HEK293 (cell line): ENCODE data around the gene LHFPL2.

Experiments used
- CTCF ChIA-PET: fragments of 350-600 bp; formaldehyde crosslinking; extraction: SDS; loops from one replicate; lab custom pipeline; 2021; ENCODE audit warnings: antibody characterized with exemption; lab: Yijun Ruan, JAX
- POLR2A ChIA-PET: fragments of 300-600 bp; formaldehyde crosslinking; extraction: SDS; loops from one replicate; lab custom pipeline; 2020; ENCODE audit warnings: antibody characterized with exemption, inconsistent platforms; lab: Yijun Ruan, JAX
- H3K27ac ChIP-seq: fragments of 200-500 bp; sonication (Bioruptor generic); 2 replicates; pipeline ENCODE4 v1.5.1; 2014; ENCODE audit warnings: low read depth, low read length, control low read depth, inconsistent platforms; ENCODE audit errors: extremely low read depth
- H3K36me3 ChIP-seq, 2 experiments: fragments of 200-500 bp in 1 of 2; sonication (Bioruptor generic) in 1 of 2; 1 replicate in 1 of 2; 2 replicates in 1 of 2; pipeline ENCODE4 v1.5.1; 2014 to 2017; ENCODE audit warnings: inconsistent platforms in 2 of 2, low read length in 2 of 2; ENCODE audit not compliant: control insufficient read depth in 2 of 2, insufficient read depth in 1 of 2
- H3K4me1 ChIP-seq: fragments of 200-500 bp; sonication (Bioruptor generic); 2 replicates; pipeline ENCODE4 v1.5.1; 2014; ENCODE audit warnings: mild to moderate bottlenecking, low read length, inconsistent platforms; ENCODE audit not compliant: control insufficient read depth, insufficient read depth
- H3K4me3 ChIP-seq: 2 replicates; pipeline ENCODE4 v1.5.1; 2011; ENCODE audit warnings: low read depth, mild to moderate bottlenecking, control low read depth, low read length, moderate library complexity
- H3K9me3 ChIP-seq: fragments of 200-500 bp; sonication (Bioruptor generic); 2 replicates; pipeline ENCODE4 v1.5.1; 2014; ENCODE audit warnings: low read depth, low read length, inconsistent platforms; ENCODE audit not compliant: control insufficient read depth, insufficient read depth
- AEBP2 ChIP-seq: fragments of 450-650 bp; formaldehyde crosslinking; IDR thresholded peaks from 2 replicates; pipeline ENCODE4 v1.5.1; 2016; ENCODE audit warnings: missing biosample characterization, missing genetic modification characterization, borderline replicate concordance
- EGR2 ChIP-seq: fragments of 450-650 bp; formaldehyde crosslinking; IDR thresholded peaks from 2 replicates; pipeline ENCODE4 v1.5.1; 2016; ENCODE audit warnings: low read depth, missing biosample characterization, missing genetic modification characterization
- FEZF1 ChIP-seq: fragments of 450-650 bp; formaldehyde crosslinking; IDR thresholded peaks from 2 replicates; pipeline ENCODE4 v1.5.1; 2016; ENCODE audit warnings: missing biosample characterization, missing genetic modification characterization
- GFI1B ChIP-seq: fragments of 450-650 bp; formaldehyde crosslinking; IDR thresholded peaks from 2 replicates; pipeline ENCODE4 v1.5.1; 2016; ENCODE audit warnings: missing biosample characterization, missing genetic modification characterization
- PRDM4 ChIP-seq: fragments of 450-650 bp; formaldehyde crosslinking; IDR thresholded peaks from 2 replicates; pipeline ENCODE4 v1.5.1; 2017; ENCODE audit warnings: missing biosample characterization, missing genetic modification characterization
- RBAK ChIP-seq: fragments of 450-650 bp; formaldehyde crosslinking; IDR thresholded peaks from 2 replicates; pipeline ENCODE4 v1.5.1; 2016; ENCODE audit warnings: missing biosample characterization, missing genetic modification characterization
- SCRT2 ChIP-seq: fragments of 450-650 bp; formaldehyde crosslinking; IDR thresholded peaks from 2 replicates; pipeline ENCODE4 v1.5.1; 2016; ENCODE audit warnings: missing biosample characterization, missing genetic modification characterization
- TRIM28 ChIP-seq: IDR thresholded peaks from 2 replicates; pipeline ENCODE4 v1.6.1; 2011; ENCODE audit warnings: low read length, control low read depth, borderline replicate concordance
- ZBTB11 ChIP-seq: fragments of 450-650 bp; formaldehyde crosslinking; conservative IDR thresholded peaks from 2 replicates; pipeline ENCODE4 v1.5.1; 2016; ENCODE audit warnings: low read depth, missing biosample characterization, missing genetic modification characterization
- ZBTB48 ChIP-seq: fragments of 450-650 bp; formaldehyde crosslinking; IDR thresholded peaks from 2 replicates; pipeline ENCODE4 v1.5.1; 2016; ENCODE audit warnings: missing biosample characterization, missing genetic modification characterization
- ZBTB8A ChIP-seq: fragments of 450-650 bp; formaldehyde crosslinking; IDR thresholded peaks from 2 replicates; pipeline ENCODE4 v1.5.1; 2016; ENCODE audit warnings: missing biosample characterization, missing genetic modification characterization
- ZFHX2 ChIP-seq: fragments of 450-650 bp; formaldehyde crosslinking; conservative IDR thresholded peaks from 2 replicates; pipeline ENCODE4 v1.5.1; 2016; ENCODE audit warnings: missing biosample characterization, missing genetic modification characterization
- ZIC2 ChIP-seq: fragments of 450-650 bp; formaldehyde crosslinking; IDR thresholded peaks from 2 replicates; pipeline ENCODE4 v1.5.1; 2016; ENCODE audit warnings: missing biosample characterization, missing genetic modification characterization
- ZNF140 ChIP-seq: fragments of 450-650 bp; formaldehyde crosslinking; IDR thresholded peaks from 2 replicates; pipeline ENCODE4 v1.5.1; 2016; ENCODE audit warnings: missing biosample characterization, missing genetic modification characterization
- ZNF184 ChIP-seq: fragments of 450-650 bp; IDR thresholded peaks from 2 replicates; pipeline ENCODE4 v1.5.1; 2018; ENCODE audit warnings: missing biosample characterization, mild to moderate bottlenecking, missing genetic modification characterization
- ZNF19 ChIP-seq: fragments of 450-650 bp; formaldehyde crosslinking; IDR thresholded peaks from 2 replicates; pipeline ENCODE4; 2016; ENCODE audit warnings: missing biosample characterization, missing genetic modification characterization, low read depth
- ZNF2 ChIP-seq: fragments of 450-650 bp; formaldehyde crosslinking; IDR thresholded peaks from 2 replicates; pipeline ENCODE4 v1.5.1; 2016; ENCODE audit warnings: missing biosample characterization, missing genetic modification characterization
- ZNF501 ChIP-seq: fragments of 450-650 bp; formaldehyde crosslinking; IDR thresholded peaks from 2 replicates; pipeline ENCODE4 v1.5.1; 2016; ENCODE audit warnings: missing biosample characterization, missing genetic modification characterization
- ZNF521 ChIP-seq: fragments of 450-650 bp; formaldehyde crosslinking; IDR thresholded peaks from 2 replicates; pipeline ENCODE4 v1.5.1; 2017; ENCODE audit warnings: missing biosample characterization, mild to moderate bottlenecking, missing genetic modification characterization
- ZNF585B ChIP-seq: fragments of 450-650 bp; formaldehyde crosslinking; IDR thresholded peaks from 2 replicates; pipeline ENCODE4 v1.5.1; 2016; ENCODE audit warnings: missing biosample characterization, missing genetic modification characterization
- ZSCAN4 ChIP-seq: fragments of 450-650 bp; formaldehyde crosslinking; IDR thresholded peaks from 2 replicates; pipeline ENCODE4 v1.5.1; 2017; ENCODE audit warnings: missing biosample characterization, missing genetic modification characterization
- ZXDB ChIP-seq: fragments of 450-650 bp; formaldehyde crosslinking; IDR thresholded peaks from 2 replicates; pipeline ENCODE4 v1.5.1; 2016; ENCODE audit warnings: missing biosample characterization, missing genetic modification characterization
- TF ChIP-seq, protein P1 (sequence below): fragments of 450-650 bp; formaldehyde crosslinking; IDR thresholded peaks from 2 replicates; pipeline ENCODE4 v1.5.1; 2016; ENCODE audit warnings: missing biosample characterization, missing genetic modification characterization

The LHFPL2 gene

DNA sequence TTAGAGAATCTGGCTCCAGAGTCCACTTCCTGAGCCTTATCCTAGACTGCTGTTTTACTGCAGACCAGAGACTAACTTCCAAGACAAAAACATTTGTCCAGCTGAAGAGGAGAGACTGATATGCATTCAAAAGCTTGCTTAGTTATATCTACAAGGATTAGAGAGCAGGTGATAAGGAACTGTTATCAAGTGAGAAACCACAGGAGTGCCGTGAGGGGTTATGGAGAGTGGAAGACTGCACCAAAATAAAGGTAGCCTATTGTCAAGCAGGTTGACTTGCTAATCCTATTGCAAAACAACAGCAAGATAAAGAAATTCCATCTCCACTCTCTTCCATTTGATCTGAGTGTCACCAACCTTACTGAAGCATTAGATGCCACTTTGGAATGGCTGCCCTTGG lies 149.1 kb downstream of the LHFPL2 start:
- Histone ChIP-seq H3K4me3 (no peak overlapping the region), H3K9me3 (no peaks in the 10 kb centered on the region), H3K27ac (no peak overlapping the region), H3K4me1 (peaks cover 15% of the 10 kb centered on the region), H3K36me3 (no peaks in the 10 kb centered on the region)
- CTCF ChIA-PET, result no interaction called here
- POLR2A ChIA-PET, result interaction anchor here (0.5 kb wide), 1 partner anchor 1530 kb away, joined by 3 read pairs; no protein-coding TSS in a partner anchor
- TF ChIP-seq ZNF184 (tag by site-specific recombination) (no peak), ZBTB8A (tag by site-specific recombination) (no peak), TRIM28 (peak; percentile 38; the same call in 1 of the 2 replicates), ZNF140 (tag by site-specific recombination) (no peak), ZXDB (tag by site-specific recombination) (0 out of 2 replicates have a peak, but pooled peaks have one; percentile 17), ZNF521 (no peak), ZBTB11 (no peak), RBAK (tag by site-specific recombination) (no peak), ZNF501 (tag by site-specific recombination) (no peak), AEBP2 (tag by site-specific recombination) (no peak), ZNF585B (tag by site-specific recombination) (no peak), ZNF19 (tag by site-specific recombination) (no peak), ZSCAN4 (no peak), FEZF1 (tag by site-specific recombination) (no peak)
- TF ChIP-seq, protein P1, sequence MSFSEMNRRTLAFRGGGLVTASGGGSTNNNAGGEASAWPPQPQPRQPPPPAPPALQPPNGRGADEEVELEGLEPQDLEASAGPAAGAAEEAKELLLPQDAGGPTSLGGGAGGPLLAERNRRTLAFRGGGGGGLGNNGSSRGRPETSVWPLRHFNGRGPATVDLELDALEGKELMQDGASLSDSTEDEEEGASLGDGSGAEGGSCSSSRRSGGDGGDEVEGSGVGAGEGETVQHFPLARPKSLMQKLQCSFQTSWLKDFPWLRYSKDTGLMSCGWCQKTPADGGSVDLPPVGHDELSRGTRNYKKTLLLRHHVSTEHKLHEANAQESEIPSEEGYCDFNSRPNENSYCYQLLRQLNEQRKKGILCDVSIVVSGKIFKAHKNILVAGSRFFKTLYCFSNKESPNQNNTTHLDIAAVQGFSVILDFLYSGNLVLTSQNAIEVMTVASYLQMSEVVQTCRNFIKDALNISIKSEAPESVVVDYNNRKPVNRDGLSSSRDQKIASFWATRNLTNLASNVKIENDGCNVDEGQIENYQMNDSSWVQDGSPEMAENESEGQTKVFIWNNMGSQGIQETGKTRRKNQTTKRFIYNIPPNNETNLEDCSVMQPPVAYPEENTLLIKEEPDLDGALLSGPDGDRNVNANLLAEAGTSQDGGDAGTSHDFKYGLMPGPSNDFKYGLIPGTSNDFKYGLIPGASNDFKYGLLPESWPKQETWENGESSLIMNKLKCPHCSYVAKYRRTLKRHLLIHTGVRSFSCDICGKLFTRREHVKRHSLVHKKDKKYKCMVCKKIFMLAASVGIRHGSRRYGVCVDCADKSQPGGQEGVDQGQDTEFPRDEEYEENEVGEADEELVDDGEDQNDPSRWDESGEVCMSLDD (tag by site-specific recombination), result no peak

DNA sequence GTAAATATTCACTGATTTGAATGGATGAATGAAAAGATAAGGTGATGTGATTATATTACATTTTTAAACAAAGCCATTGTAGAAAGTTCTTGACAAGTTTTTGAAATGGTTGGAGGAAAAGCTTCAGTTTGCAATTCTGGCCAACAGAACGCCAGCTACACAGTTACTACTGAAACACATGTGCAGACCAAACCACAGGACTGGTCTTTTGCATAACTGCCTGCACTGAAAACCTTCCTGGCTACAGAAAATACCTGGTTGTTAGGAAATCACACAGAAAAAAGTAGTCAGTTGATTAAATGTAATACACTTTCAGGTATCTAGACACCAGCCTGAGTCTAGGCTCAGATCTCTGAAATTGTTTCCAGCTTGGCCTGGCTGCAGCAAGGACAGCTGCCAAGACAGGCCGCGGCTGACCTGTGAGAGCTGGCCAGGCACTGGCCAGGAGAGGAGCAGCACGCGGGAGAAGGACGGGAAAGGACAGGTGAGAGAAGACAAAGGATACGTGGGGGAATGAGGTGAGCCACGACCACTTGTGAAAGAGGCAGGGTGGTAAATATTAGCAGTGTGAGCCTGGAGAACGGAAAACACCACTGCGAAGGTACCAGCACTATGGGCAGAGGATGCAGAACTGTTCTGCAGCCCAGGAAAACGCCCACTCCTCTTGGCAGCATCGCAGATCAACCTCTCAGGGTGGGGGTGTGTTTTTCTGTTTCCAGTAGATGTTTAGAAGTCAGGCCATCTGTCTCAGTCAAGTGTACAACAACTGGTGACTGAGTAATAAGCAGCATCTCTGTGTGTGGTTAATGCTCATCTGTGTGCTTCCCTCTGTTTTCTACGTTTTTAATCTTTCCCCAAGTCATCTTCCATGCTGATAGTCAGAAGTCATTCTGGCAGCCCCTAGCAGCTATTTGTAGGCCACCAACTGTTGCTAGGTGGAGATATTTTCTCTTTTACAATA lies 150.7 kb downstream of the LHFPL2 start:
- no peak for TF ChIP-seq ZNF2 (tag by site-specific recombination)
- peak; percentile 58 for TF ChIP-seq ZIC2 (tag by site-specific recombination)
- peak; percentile 54; the same call in 1 of the 2 replicates for TF ChIP-seq SCRT2 (tag by site-specific recombination)
- TF ChIP-seq GFI1B (tag by site-specific recombination), result no peak
- peak; percentile 52 for TF ChIP-seq ZFHX2 (tag by site-specific recombination)
- no peak for TF ChIP-seq ZBTB48 (tag by site-specific recombination)
- no peak for TF ChIP-seq PRDM4 (tag by site-specific recombination)
- peak; percentile 7; the same call in 1 of the 2 replicates for TF ChIP-seq EGR2 (tag by site-specific recombination)
- TF ChIP-seq, all 188 proteins: peak for 4
- ChIA-PET CTCF (interaction anchor here (0.7 to 1.5 kb wide), 3 partner anchors 11 to 140 kb away, joined by 3 to 4 read pairs (median 3); no protein-coding TSS in a partner anchor), POLR2A (no interaction called here)
- H3K4me3 ChIP-seq, result no peak overlapping the region
- no peak overlapping the region for H3K27ac ChIP-seq
- H3K9me3 ChIP-seq, result no peaks in the 10 kb centered on the region
- H3K36me3 ChIP-seq, result peaks cover 0 to 4% of the 10 kb centered on the region in 2 experiments; a peak in 1 of 3 replicates
- H3K4me1 ChIP-seq, result peaks cover 11% of the 10 kb centered on the region
